H1 (cell line): Measurements from ENCODE around the gene LRP3. TPM values are rescaled to one million over a fixed set of nuclear protein-coding genes. Genes with fewer than 3 reads are reported as not detected.

Experiments used
- CTCF ChIA-PET: fragments of 300-600 bp; sonication (Branson Sonifier 250); formaldehyde crosslinking; loops from one replicate; lab custom pipeline; 2021; ENCODE audit not compliant: partially characterized antibody; lab: Charles Lee
- POLR2A ChIA-PET: fragments of 300-600 bp; sonication (Branson Sonifier 250); formaldehyde crosslinking; loops from one replicate; lab custom pipeline; 2021; ENCODE audit warnings: inconsistent platforms; ENCODE audit not compliant: partially characterized antibody; lab: Charles Lee
- DNase-seq, 2 experiments: peaks; one replicate each; pipeline versions ENCODE4 v3.0.0 to v3.0.0-alpha.2; 2010 to 2022; ENCODE audit warnings: low spot score in 2 of 2, low read depth in 1 of 2, mixed read lengths in 1 of 2
- FAIRE-seq: peaks from 2 replicates; lab custom pipeline; 2011; peaks lifted over from hg19 to GRCh38; lab: Jason Lieb, UNC
- H2AFZ ChIP-seq: 2 replicates; pipeline ENCODE4 v1.8.1; 2012; ENCODE audit warnings: low read length, inconsistent platforms
- H2AK5ac ChIP-seq: 2 replicates; pipeline ENCODE4 v1.6.1; 2013; ENCODE audit warnings: low read depth, low read length
- H2BK120ac ChIP-seq: replicated peaks from 2 replicates; pipeline ENCODE3; 2013; ENCODE audit warnings: low read depth, low read length, inconsistent platforms
- H2BK12ac ChIP-seq: 2 replicates; pipeline ENCODE4 v1.6.1; 2013; ENCODE audit warnings: low read depth, low read length
- H2BK15ac ChIP-seq: 2 replicates; pipeline ENCODE4 v1.6.1; 2013; ENCODE audit warnings: low read length
- H2BK20ac ChIP-seq: 2 replicates; pipeline ENCODE4 v1.6.1; 2013; ENCODE audit warnings: low read length
- H2BK5ac ChIP-seq: 2 replicates; pipeline ENCODE4 v1.6.1; 2013; ENCODE audit warnings: low read depth, low read length
- H3K14ac ChIP-seq: 2 replicates; pipeline ENCODE4 v1.6.1; 2013; ENCODE audit warnings: inconsistent platforms; ENCODE audit not compliant: insufficient read length
- H3K18ac ChIP-seq: 2 replicates; pipeline ENCODE4 v1.6.1; 2013; ENCODE audit warnings: low read length; ENCODE audit errors: extremely low read depth
- H3K23ac ChIP-seq: 2 replicates; pipeline ENCODE4 v1.6.1; 2013; ENCODE audit warnings: inconsistent platforms; ENCODE audit not compliant: insufficient read length
- H3K23me2 ChIP-seq: 2 replicates; pipeline ENCODE4 v1.6.1; 2013; ENCODE audit warnings: low read depth, low read length
- H3K27ac ChIP-seq: 2 replicates; pipeline ENCODE4 v1.6.1; 2011; ENCODE audit warnings: low read depth, low read length, inconsistent platforms
- H3K27me3 ChIP-seq, 4 experiments: replicated peaks in 1 of 4; 1 replicate in 1 of 4; 2 replicates in 3 of 4; pipeline versions ENCODE4 v1.6.1 to v1.8.1; 2011 to 2013; ENCODE audit warnings: low read length in 3 of 4, mild to moderate bottlenecking in 3 of 4, inconsistent platforms in 2 of 4, mixed read lengths in 2 of 4, moderate library complexity in 1 of 4; ENCODE audit not compliant: control insufficient read depth in 3 of 4, insufficient read depth in 3 of 4; ENCODE audit errors: extremely low read depth in 1 of 4
- H3K36me3 ChIP-seq, 4 experiments: 2 replicates each; pipeline versions ENCODE4 v1.6.1 to v1.8.1; 2011 to 2013; ENCODE audit warnings: mild to moderate bottlenecking in 4 of 4, low read length in 3 of 4, moderate library complexity in 2 of 4, control low read depth in 1 of 4, inconsistent platforms in 1 of 4; ENCODE audit not compliant: insufficient read depth in 4 of 4, control insufficient read depth in 2 of 4
- H3K4ac ChIP-seq: replicated peaks from 2 replicates; pipeline ENCODE3; 2013; ENCODE audit warnings: low read length, low read depth, mixed read lengths, inconsistent platforms; ENCODE audit not compliant: insufficient read length
- H3K4me1 ChIP-seq, 4 experiments: replicated peaks in 1 of 4; 1 replicate in 1 of 4; 2 replicates in 3 of 4; pipeline versions ENCODE4 v1.6.1 to v1.8.1; 2011 to 2013; ENCODE audit warnings: low read length in 3 of 4, inconsistent platforms in 2 of 4, mixed read lengths in 1 of 4; ENCODE audit not compliant: insufficient read depth in 4 of 4, control insufficient read depth in 3 of 4
- H3K4me2 ChIP-seq, 2 experiments: 2 replicates each; pipeline versions ENCODE4 v1.6.1 to v1.8.1; 2011 to 2013; ENCODE audit warnings: low read depth in 2 of 2, low read length in 2 of 2, control low read depth in 1 of 2, inconsistent platforms in 1 of 2, mild to moderate bottlenecking in 1 of 2; ENCODE audit not compliant: insufficient read depth in 1 of 2
- H3K4me3 ChIP-seq, 4 experiments: fragments of 200-600, 300-600 bp in 1 of 4; sonication (generic), shearing (Covaris generic), sonication (Bioruptor Twin) in 1 of 4; 2 replicates each; pipeline versions ENCODE4 v1.5.1 to v1.8.1; 2011 to 2016; ENCODE audit warnings: low read length in 4 of 4, low read depth in 3 of 4, control low read depth in 2 of 4, inconsistent platforms in 2 of 4, mild to moderate bottlenecking in 2 of 4, mixed read lengths in 1 of 4, moderate library complexity in 1 of 4; ENCODE audit not compliant: insufficient read depth in 2 of 4; ENCODE audit errors: extremely low read depth in 1 of 4
- H3K56ac ChIP-seq: replicated peaks from 2 replicates; pipeline ENCODE3; 2013; ENCODE audit warnings: low read depth, mild to moderate bottlenecking, mixed read lengths, low read length, inconsistent platforms; ENCODE audit not compliant: insufficient read length
- H3K79me1 ChIP-seq: 2 replicates; pipeline ENCODE4 v1.6.1; 2013; ENCODE audit warnings: low read depth, low read length, control low read depth
- H3K79me2 ChIP-seq, 2 experiments: 2 replicates each; pipeline versions ENCODE4 v1.6.1 to v1.8.1; 2012 to 2013; ENCODE audit warnings: low read length in 2 of 2, mild to moderate bottlenecking in 2 of 2, inconsistent platforms in 1 of 2; ENCODE audit not compliant: insufficient read depth in 2 of 2, control insufficient read depth in 1 of 2
- H3K9ac ChIP-seq, 4 experiments: replicated peaks in 1 of 4; 1 replicate in 1 of 4; 2 replicates in 3 of 4; pipeline versions ENCODE4 v1.6.1 to v1.8.1; 2011 to 2013; ENCODE audit warnings: low read depth in 3 of 4, low read length in 3 of 4, control low read depth in 2 of 4, mild to moderate bottlenecking in 2 of 4, moderate library complexity in 2 of 4, inconsistent platforms in 1 of 4; ENCODE audit errors: extremely low read depth in 1 of 4
- H3K9me3 ChIP-seq, 2 experiments: 2 replicates each; pipeline versions ENCODE4 v1.6.1 to v1.8.1; 2012 to 2013; ENCODE audit warnings: mild to moderate bottlenecking in 2 of 2, moderate library complexity in 2 of 2, control low read depth in 1 of 2, inconsistent platforms in 1 of 2, low read depth in 1 of 2, low read length in 1 of 2, mixed read lengths in 1 of 2; ENCODE audit not compliant: insufficient read depth in 2 of 2
- H4K20me1 ChIP-seq, 2 experiments: replicated peaks in 1 of 2; 2 replicates each; pipeline versions ENCODE3 to v1.8.1; 2011 to 2013; ENCODE audit warnings: inconsistent platforms in 2 of 2, low read length in 2 of 2, mild to moderate bottlenecking in 1 of 2; ENCODE audit not compliant: insufficient read depth in 2 of 2, control insufficient read depth in 1 of 2
- H4K5ac ChIP-seq: 2 replicates; pipeline ENCODE4 v1.6.1; 2013; ENCODE audit warnings: low read length, low read depth, mixed read lengths, inconsistent platforms; ENCODE audit not compliant: insufficient read length
- H4K8ac ChIP-seq: 2 replicates; pipeline ENCODE4 v1.8.0; 2013; ENCODE audit warnings: mild to moderate bottlenecking, moderate library complexity, low read length, inconsistent platforms; ENCODE audit not compliant: insufficient read depth; ENCODE audit errors: extremely low read depth
- H4K91ac ChIP-seq: replicated peaks from 2 replicates; pipeline ENCODE3; 2013; ENCODE audit warnings: low read length, mixed read lengths, inconsistent platforms; ENCODE audit not compliant: insufficient read length
- SP2 ChIP-seq: IDR thresholded peaks from 2 replicates; pipeline ENCODE4 v1.6.1; 2012; ENCODE audit warnings: mild to moderate bottlenecking, low read length, inconsistent platforms
- TCF12 ChIP-seq: IDR thresholded peaks from 2 replicates; pipeline ENCODE4 v1.6.1; 2011; ENCODE audit warnings: low read depth, mild to moderate bottlenecking, low read length
- WGBS, 2 experiments: shearing (Covaris generic) in 1 of 2; methylation state at CpG; one replicate each; pipeline versions ENCODE4 v1.1.6 to v1.1.7; 2013 to 2015; ENCODE audit warnings: low lambda C conversion rate in 2 of 2, mixed read lengths in 2 of 2, inconsistent platforms in 1 of 2, low coverage in 1 of 2, missing lambda C conversion rate in 1 of 2; ENCODE audit not compliant: insufficient replicate concordance in 2 of 2, insufficient coverage in 1 of 2, insufficient read length in 1 of 2; ENCODE audit errors: extremely low coverage in 1 of 2, missing lambda C conversion rate in 1 of 2; 5-methylcytosine and 5-hydroxymethylcytosine counted together
- polyA plus RNA-seq, 7 experiments: library from polyadenylated mRNA; depleted of rRNA in 3 of 7; stranded (reverse) in 5 of 7; unstranded in 2 of 7; fragments of >200 nt in 5 of 7; fragments of 200-250 nt in 2 of 7; gene quantifications; 1 replicate in 5 of 7; 2 replicates in 1 of 7; 4 replicates in 1 of 7; pipeline versions ENCODE4 v1.2.1 to v1.2.3, GENCODE V29; 2011 to 2013; ENCODE audit warnings: missing spikeins in 2 of 7, mixed read lengths in 2 of 7
- total RNA-seq: library from RNA; stranded (reverse); fragmentation: NEBNext Ultra II Directional; extraction: Animal tissue kit (Norgen Biotek cat#: 25700); gene quantifications from 2 replicates; pipeline ENCODE4 v1.2.1, GENCODE V29; 2021
- TF ChIP-seq, protein P1 (sequence below): IDR thresholded peaks from 2 replicates; pipeline ENCODE4 v1.6.1; 2012; ENCODE audit warnings: inconsistent platforms

The LRP3 gene
- total and polyA plus RNA-seq, 2 of the 8 experiments (the other 6 are each of a cell fraction or from before 2014, with no cell fraction given) = 30.3 to 33.7 TPM

GRCh38 chr19:33210266-33210940, 16.3 kb downstream of the LRP3 start:
- H4K91ac ChIP-seq = no peak overlapping the region
- no peaks in the 10 kb centered on the region for H3K23me2 ChIP-seq
- no peak for FAIRE-seq
- CTCF ChIA-PET = interaction anchor here (1.2 to 2.2 kb wide), 3 partner anchors 11 to 61 kb away, joined by 3 to 11 read pairs (median 6); no protein-coding TSS in a partner anchor
- no peak overlapping the region for H2BK120ac ChIP-seq
- H3K23ac ChIP-seq = no peak overlapping the region
- H3K4me1 ChIP-seq = no peaks in the 10 kb centered on the region; a peak in 2 of 7 replicates
- H3K4ac ChIP-seq = no peak overlapping the region
- H4K8ac ChIP-seq = no peak overlapping the region
- H3K79me1 ChIP-seq = no peaks in the 10 kb centered on the region
- no peak overlapping the region for H3K18ac ChIP-seq
- H2BK20ac ChIP-seq = no peak overlapping the region
- no peak overlapping the region for H3K9ac ChIP-seq
- no peak overlapping the region for H2AK5ac ChIP-seq
- H3K27me3 ChIP-seq = no peaks in the 10 kb centered on the region
- H3K9me3 ChIP-seq = no peaks in the 10 kb centered on the region
- H3K4me2 ChIP-seq = no peak overlapping the region
- H2BK12ac ChIP-seq = no peak overlapping the region
- TF ChIP-seq, protein P1, sequence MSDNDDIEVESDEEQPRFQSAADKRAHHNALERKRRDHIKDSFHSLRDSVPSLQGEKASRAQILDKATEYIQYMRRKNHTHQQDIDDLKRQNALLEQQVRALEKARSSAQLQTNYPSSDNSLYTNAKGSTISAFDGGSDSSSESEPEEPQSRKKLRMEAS = no peak
- TF ChIP-seq SP2 (no peak), TCF12 (no peak)
- POLR2A ChIA-PET = interaction anchor here (1.7 to 2.7 kb wide), 2 partner anchors 10 to 15 kb away, joined by 6 to 7 read pairs; no protein-coding TSS in a partner anchor
- H3K56ac ChIP-seq = no peak overlapping the region
- no peak overlapping the region for H3K27ac ChIP-seq
- H3K79me2 ChIP-seq = no peaks in the 10 kb centered on the region
- no peak overlapping the region for H2BK5ac ChIP-seq
- DNase-seq = no peak
- peaks cover 0 to 2% of the 10 kb centered on the region in 2 experiments for H4K20me1 ChIP-seq
- no peak overlapping the region for H2AFZ ChIP-seq
- H3K36me3 ChIP-seq = peaks cover 0 to 14% (median 0%) of the 10 kb centered on the region in 4 experiments; a peak in 1 of 8 replicates
- H3K14ac ChIP-seq = no peak overlapping the region
- 85% methylated on average over 9 of the region's 22 CpGs; no CpG with 5 or more reads in 1 of the 2 experiments for WGBS, 2 experiments
- H2BK15ac ChIP-seq = no peak overlapping the region
- no peak overlapping the region for H4K5ac ChIP-seq
- no peak overlapping the region for H3K4me3 ChIP-seq
